HepG2 (cell line): ENCODE data around the gene PPP4R1. TPM values are rescaled to one million over a fixed set of nuclear protein-coding genes. Genes with fewer than 3 reads are reported as not detected.

ENCODE experiments used
- ATAC-seq: fragments of 200-7000 bp; cut with Tn5 transposase; 3 replicates; pipeline ENCODE4 v1.9.1; 2020; ENCODE audit warnings: mild to moderate bottlenecking, moderate library complexity
- BruUV-seq: library from RNA; stranded (reverse); fragments of 400-500 nt; replicated peaks from 2 replicates; lab custom pipeline; 2021; lab: Mats Ljungman, UMichigan
- CTCF ChIA-PET: fragments of 300-600 bp; formaldehyde crosslinking; extraction: SDS; loops from one replicate; lab custom pipeline; 2021; ENCODE audit warnings: low total read pairs, inconsistent platforms, low intra/inter-chr PET ratio; lab: Yijun Ruan, JAX
- POLR2A ChIA-PET: fragments of 350-600 bp; sonication (Branson Sonifier 250); formaldehyde crosslinking; loops from one replicate; lab custom pipeline; 2020; ENCODE audit warnings: antibody characterized with exemption, inconsistent platforms; lab: Yijun Ruan, JAX
- DNase-seq: peaks from one replicate; pipeline ENCODE4 v3.0.0-alpha.2; 2015; ENCODE audit warnings: low spot score
- FAIRE-seq: peaks from 3 replicates; lab custom pipeline; 2011; peaks lifted over from hg19 to GRCh38; lab: Jason Lieb, UNC
- H2AFZ ChIP-seq: one replicate; pipeline ENCODE4 v1.6.1; 2011; ENCODE audit warnings: low read length, inconsistent platforms
- H3K27ac ChIP-seq: fragments of 300-600 bp; 3 replicates; pipeline ENCODE4 v1.8.0; 2011; ENCODE audit warnings: mixed run types, mild to moderate bottlenecking, mixed read lengths, low read length, inconsistent platforms; ENCODE audit not compliant: insufficient read depth; ENCODE audit errors: extremely low read length
- H3K27me3 ChIP-seq, 2 experiments: fragments of 200-600 bp in 1 of 2; 2 replicates in 1 of 2; 3 replicates in 1 of 2; pipeline versions ENCODE4 v1.6.0 to v1.8.0; 2011; ENCODE audit warnings: low read length in 2 of 2, mild to moderate bottlenecking in 2 of 2, moderate library complexity in 2 of 2, inconsistent platforms in 1 of 2; ENCODE audit not compliant: insufficient read depth in 2 of 2, control insufficient read depth in 1 of 2
- H3K36me3 ChIP-seq, 2 experiments: fragments of 200-600 bp in 1 of 2; replicated peaks in 1 of 2; 2 replicates in 1 of 2; 3 replicates in 1 of 2; pipeline versions ENCODE4 v1.5.1 to v1.8.0; 2011; ENCODE audit warnings: low read length in 2 of 2, inconsistent platforms in 1 of 2; ENCODE audit not compliant: insufficient read depth in 2 of 2, control insufficient read depth in 1 of 2
- H3K4me1 ChIP-seq: 2 replicates; pipeline ENCODE4 v1.5.1; 2012; ENCODE audit warnings: low read length, inconsistent platforms; ENCODE audit not compliant: insufficient read depth
- H3K4me2 ChIP-seq: 2 replicates; pipeline ENCODE4 v1.6.0; 2011; ENCODE audit warnings: low read depth, low read length, inconsistent platforms
- H3K4me3 ChIP-seq, 3 experiments: fragments of 200-600 bp in 1 of 3; sonication (generic), shearing (Covaris generic) in 1 of 3; replicated peaks in 1 of 3; 2 replicates each; pipeline ENCODE4 v1.5.1; 2011 to 2016; ENCODE audit warnings: low read length in 3 of 3, inconsistent platforms in 2 of 3, low read depth in 2 of 3, mild to moderate bottlenecking in 2 of 3, control low read depth in 1 of 3, mixed read lengths in 1 of 3; ENCODE audit not compliant: insufficient read depth in 1 of 3
- H3K79me2 ChIP-seq: one replicate; pipeline ENCODE4 v1.6.1; 2011; ENCODE audit warnings: low read length, inconsistent platforms; ENCODE audit not compliant: insufficient read depth
- H3K9ac ChIP-seq: 2 replicates; pipeline ENCODE4 v1.6.0; 2011; ENCODE audit warnings: mild to moderate bottlenecking, low read depth, low read length, inconsistent platforms; ENCODE audit not compliant: insufficient read depth
- H3K9me3 ChIP-seq: 2 replicates; pipeline ENCODE4 v1.5.1; 2012; ENCODE audit warnings: mild to moderate bottlenecking, low read length
- H4K20me1 ChIP-seq: 2 replicates; pipeline ENCODE4 v1.6.0; 2011; ENCODE audit warnings: inconsistent platforms, mild to moderate bottlenecking, low read length, moderate library complexity; ENCODE audit not compliant: insufficient read depth
- ATF7 ChIP-seq, 2 experiments: fragments of 450-650 bp in 1 of 2; sonication (generic) in 1 of 2; formaldehyde crosslinking in 1 of 2; IDR thresholded peaks; 2 replicates each; pipeline versions ENCODE4 v1.4.0 to v1.6.1; 2016 to 2020; ENCODE audit warnings: antibody characterized with exemption in 1 of 2, mild to moderate bottlenecking in 1 of 2, missing genetic modification reagents in 1 of 2
- E2F5 ChIP-seq: sonication (generic); formaldehyde crosslinking; conservative IDR thresholded peaks from 2 replicates; pipeline ENCODE4 v1.4.0; 2020; ENCODE audit warnings: missing genetic modification reagents
- ETV6 ChIP-seq: sonication (generic); formaldehyde crosslinking; conservative IDR thresholded peaks from 2 replicates; pipeline ENCODE4 v1.4.0; 2020; ENCODE audit warnings: missing genetic modification reagents
- IRX3 ChIP-seq: sonication (generic); formaldehyde crosslinking; IDR thresholded peaks from 2 replicates; pipeline ENCODE4 v1.8.1; 2023; ENCODE audit warnings: mild to moderate bottlenecking, low read depth, missing genetic modification reagents, borderline replicate concordance
- KAT2B ChIP-seq: fragments of 150-350 bp; IDR thresholded peaks from 2 replicates; pipeline ENCODE4 v1.6.1; 2014; ENCODE audit warnings: low read depth, low read length, borderline replicate concordance
- KDM5B ChIP-seq: sonication (generic); formaldehyde crosslinking; IDR thresholded peaks from 2 replicates; pipeline ENCODE4 v1.4.0; 2020; ENCODE audit warnings: missing genetic modification reagents, mild to moderate bottlenecking, borderline replicate concordance
- KMT2A ChIP-seq: sonication (generic); formaldehyde crosslinking; IDR thresholded peaks from 2 replicates; pipeline ENCODE4 v1.4.0; 2020; ENCODE audit warnings: missing genetic modification reagents
- NR1H2 ChIP-seq: sonication (generic); formaldehyde crosslinking; IDR thresholded peaks from 2 replicates; pipeline ENCODE4 v1.8.1; 2022; ENCODE audit warnings: low read depth, missing genetic modification reagents, borderline replicate concordance
- NRL ChIP-seq: sonication (generic); formaldehyde crosslinking; IDR thresholded peaks from 2 replicates; pipeline ENCODE4 v1.5.0; 2020; ENCODE audit warnings: missing genetic modification reagents, mild to moderate bottlenecking, moderate library complexity, borderline replicate concordance
- PHB2 ChIP-seq: fragments of 450-650 bp; IDR thresholded peaks from 2 replicates; pipeline ENCODE4 v1.6.1; 2018; ENCODE audit not compliant: partially characterized antibody
- PHF8 ChIP-seq: sonication (generic); formaldehyde crosslinking; IDR thresholded peaks from 2 replicates; pipeline ENCODE4 v1.5.0; 2020; ENCODE audit warnings: missing genetic modification reagents
- TRAFD1 ChIP-seq: sonication (generic); formaldehyde crosslinking; IDR thresholded peaks from 2 replicates; pipeline ENCODE4 v1.5.1; 2020; ENCODE audit warnings: missing genetic modification reagents, mild to moderate bottlenecking, borderline replicate concordance
- ZBTB33 ChIP-seq: sonication (generic); formaldehyde crosslinking; IDR thresholded peaks from 2 replicates; pipeline ENCODE4 v1.4.0; 2020; ENCODE audit warnings: missing genetic modification reagents
- ZFP1 ChIP-seq: IDR thresholded peaks from 2 replicates; pipeline ENCODE4 v1.6.1; 2016
- ZNF276 ChIP-seq: sonication (generic); formaldehyde crosslinking; IDR thresholded peaks from 2 replicates; pipeline ENCODE4 v1.4.0; 2020; ENCODE audit warnings: mild to moderate bottlenecking, low read depth, missing genetic modification reagents
- ZNF569 ChIP-seq: sonication (generic); formaldehyde crosslinking; IDR thresholded peaks from 2 replicates; pipeline ENCODE4 v1.5.0; 2020; ENCODE audit warnings: mild to moderate bottlenecking, missing genetic modification reagents, moderate library complexity, borderline replicate concordance
- ZNF720 ChIP-seq: sonication (generic); formaldehyde crosslinking; IDR thresholded peaks from 2 replicates; pipeline ENCODE4 v1.4.0; 2020; ENCODE audit warnings: missing genetic modification reagents
- ZNF782 ChIP-seq: sonication (generic); formaldehyde crosslinking; IDR thresholded peaks from 2 replicates; pipeline ENCODE4 v1.4.0; 2020; ENCODE audit warnings: missing genetic modification reagents, mild to moderate bottlenecking, borderline replicate concordance
- ZNF879 ChIP-seq: sonication (generic); formaldehyde crosslinking; IDR thresholded peaks from 2 replicates; pipeline ENCODE4 v1.8.1; 2023; ENCODE audit warnings: missing genetic modification reagents
- WGBS: methylation state at CpG from one replicate; pipeline ENCODE4 v1.1.6; 2017; ENCODE audit warnings: low lambda C conversion rate; 5-methylcytosine and 5-hydroxymethylcytosine counted together
- in situ Hi-C: cut with HindIII; loops from 2 replicates; pipeline ENCODE4 v1.10.0; 2017; ENCODE audit warnings: low pct_unique_long_range_greater_than_20kb; ENCODE audit not compliant: extremely low pct_ligation_motif_present
- intact Hi-C: fragments of 100-400 bp; cut with micrococcal nuclease; formaldehyde crosslinking; loops from one replicate; pipeline ENCODE4 v1.10.0; 2022; ENCODE audit not compliant: unreplicated experiment
- polyA plus RNA-seq, 8 experiments: library from polyadenylated mRNA; depleted of rRNA in 3 of 8; stranded (reverse) in 7 of 8; unstranded in 1 of 8; fragments of >200 nt; fragmentation: Illumina TruSeq in 4 of 8; extraction: Trizol in 4 of 8; gene quantifications; 2 replicates each; pipeline versions ENCODE4 v1.2.1 to v1.2.3, GENCODE V29; 2011 to 2016; ENCODE audit warnings: low read depth in 4 of 8, missing spikeins in 1 of 8, mixed read lengths in 1 of 8; ENCODE audit not compliant: insufficient read depth in 1 of 8
- total RNA-seq, 5 experiments: library from RNA; depleted of rRNA; stranded (reverse); fragments of >200 nt; fragmentation: Illumina TruSeq; extraction: Trizol; gene quantifications; 2 replicates each; pipeline ENCODE4 v1.2.3, GENCODE V29; 2016; ENCODE audit warnings: low read depth in 1 of 5

Gene PPP4R1
- total and polyA plus RNA-seq, 2 of the 13 experiments (the other 11 are each of a cell fraction or from before 2014, with no cell fraction given): 66.5 to 72.4 TPM

GRCh38 chr18:9637036-9637767, 22.8 kb upstream of the PPP4R1 start:
- 41% methylated on average over 10 of the region's 11 CpGs for WGBS
- no peaks in the 10 kb centered on the region for H4K20me1 ChIP-seq
- intact Hi-C loops: no loop called here
- ATAC-seq (no peak), FAIRE-seq (no peak), DNase-seq (no peak)
- CTCF ChIA-PET: no interaction called here
- POLR2A ChIA-PET: no interaction called here
- H3K36me3 ChIP-seq: no peaks in the 10 kb centered on the region
- H3K9me3 ChIP-seq: no peaks in the 10 kb centered on the region
- H2AFZ ChIP-seq: no peak overlapping the region
- no peak overlapping the region for H3K4me2 ChIP-seq
- BruUV-seq: no TSS peak
- H3K4me1 ChIP-seq: no peaks in the 10 kb centered on the region
- H3K27ac ChIP-seq: no peak overlapping the region
- H3K27me3 ChIP-seq: peaks cover 0 to 6% of the 10 kb centered on the region in 2 experiments; a peak in 2 of 5 replicates
- in situ Hi-C loops: no loop called here
- no peaks in the 10 kb centered on the region for H3K79me2 ChIP-seq
- TF ChIP-seq NRL (CRISPR knock-in tag) (no peak), TRAFD1 (CRISPR knock-in tag) (no peak), ZNF720 (CRISPR knock-in tag) (no peak), ZNF879 (no peak), ZNF782 (CRISPR knock-in tag) (no peak), ZNF569 (CRISPR knock-in tag) (no peak), ZNF276 (CRISPR knock-in tag) (no peak), KDM5B (no peak), ATF7 (IDR thresholded peaks at IDR 0.05) (no peak), ATF7 (CRISPR knock-in tag; IDR thresholded peaks at IDR 0.05) (no peak), PHF8 (CRISPR knock-in tag) (no peak), IRX3 (no peak), ZFP1 (CRISPR knock-in tag) (no peak), NR1H2 (CRISPR knock-in tag) (no peak), ZBTB33 (CRISPR knock-in tag) (no peak), PHB2 (no peak), KMT2A (CRISPR knock-in tag) (no peak), KAT2B (no peak), ETV6 (CRISPR knock-in tag) (no peak), E2F5 (CRISPR knock-in tag) (no peak)
- no peak overlapping the region for H3K4me3 ChIP-seq
- H3K9ac ChIP-seq: no peak overlapping the region
